NCI-H187 (cell line): Measurements from ENCODE around the gene USP27X.

Experiments used
- DNase-seq, 2 experiments: peaks; one replicate each; lab custom pipeline; 2025; lab: John Stamatoyannopoulos, UW

The USP27X gene

GRCh38 chrX:49884290-49884862 lies 5.1 kb downstream of the USP27X start:
- DNase-seq: peak; percentile 11 to 19

- no peak for DNase-seq
Measured at GRCh38 chrX:49892542-49892941, 13.3 kb downstream of the USP27X start.

- no peak for DNase-seq
Measured at GRCh38 chrX:49896951-49897350, 17.7 kb downstream of the USP27X start.

- peak in 1 of 2 experiments; percentile 1 for DNase-seq
Measured at GRCh38 chrX:49901048-49901447, 21.8 kb downstream of the USP27X start.

- DNase-seq: peak in 1 of 2 experiments; percentile 2
Measured at GRCh38 chrX:49910344-49910743, 31.1 kb downstream of the USP27X start.

GRCh38 chrX:49912086-49912485 lies 32.8 kb downstream of the USP27X start:
- no peak for DNase-seq

- no peak for DNase-seq
Measured at GRCh38 chrX:49912861-49913260, 33.6 kb downstream of the USP27X start.

GRCh38 chrX:49915361-49916222 lies 36.3 kb downstream of the USP27X start:
- DNase-seq: peak in 1 of 2 experiments; percentile 8

GRCh38 chrX:49919617-49920016 lies 40.3 kb downstream of the USP27X start:
- no peak for DNase-seq

GRCh38 chrX:49921109-49921508 lies 41.8 kb downstream of the USP27X start:
- DNase-seq: no peak

GRCh38 chrX:49922291-49923241 lies 43.3 kb downstream of the USP27X start, which contains the start of gene CLCN5:
Gene CLCN5 (plus strand): TSS chrX:49922596. CDS start chrX:49925299, 2,703 bp downstream.
- DNase-seq: peak; percentile 35 to 83

GRCh38 chrX:49925176-49925575 lies 45.9 kb downstream of the USP27X start:
- DNase-seq: no peak

GRCh38 chrX:49930039-49930438 lies 50.8 kb downstream of the USP27X start:
- DNase-seq: no peak
